ENCODE data around the gene ANO10. TPM values are rescaled to one million over a fixed set of nuclear protein-coding genes. Genes with fewer than 3 reads are reported as not detected.

Gene ANO10
- total and polyA plus RNA-seq, 2 donors (not counting 1 experiment from before 2014, with no cell fraction given): 1.9 to 10.6 TPM

DNA sequence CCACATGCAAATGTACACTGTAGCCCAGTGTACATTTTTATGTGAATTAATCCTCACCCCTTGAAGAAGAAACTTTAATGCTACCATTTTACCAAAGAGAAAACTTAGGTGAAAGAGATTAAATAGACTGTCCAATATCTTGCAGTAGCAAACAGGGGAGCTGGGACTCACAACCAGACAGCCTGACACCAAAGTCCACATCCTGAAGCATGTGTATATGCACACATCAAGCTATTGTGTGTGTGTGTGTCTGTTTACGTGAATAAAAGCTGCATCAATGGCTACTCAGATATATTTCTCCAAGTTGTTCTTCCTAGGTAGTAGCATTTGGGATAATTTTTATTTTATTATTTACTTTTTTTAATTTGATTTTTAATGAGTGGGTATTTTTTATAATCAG, 6.7 kb downstream of the ANO10 start:
- no peak overlapping the region for H3K27ac ChIP-seq (ENCODE audit: low read length in 2 of 2)
- no peak overlapping the region for H3K27ac Mint-ChIP-seq
- no peaks in the 10 kb centered on the region for H3K79me2 ChIP-seq (ENCODE audit: control insufficient read depth, insufficient read depth, low read length)
- no peaks in the 10 kb centered on the region for H3K36me3 ChIP-seq (replicated peaks in 1 of 2; ENCODE audit: control extremely low read depth in 1 of 2, control insufficient read depth in 1 of 2, extremely low read depth in 1 of 2, insufficient read depth in 2 of 2, low read length in 1 of 2)
- H2AFZ ChIP-seq (ENCODE audit: insufficient read depth, low read depth, low read length, poor library complexity, severe bottlenecking): no peak overlapping the region
- H3K4me3 ChIP-seq (ENCODE audit: control extremely low read depth in 1 of 5, extremely low read depth in 1 of 5, insufficient read depth in 1 of 5, low read depth in 2 of 5, low read length in 4 of 5): no peak overlapping the region
- no peaks in the 10 kb centered on the region for H3K27me3 ChIP-seq (replicated peaks in 1 of 4; ENCODE audit: control extremely low read depth in 1 of 4, control insufficient read depth in 3 of 4, insufficient read depth in 4 of 4, low read length in 3 of 4)
- H3K9me3 ChIP-seq (ENCODE audit: control extremely low read depth in 1 of 3, control insufficient read depth in 2 of 3, insufficient read depth in 1 of 3, low read length in 2 of 3): no peaks in the 10 kb centered on the region
- intact Hi-C loops (cut with micrococcal nuclease): no loop called here
- no peaks in the 10 kb centered on the region for H3K4me1 Mint-ChIP-seq
- no peak overlapping the region for H3K4me3 Mint-ChIP-seq
- no peak for ATAC-seq (ENCODE audit: low read depth)
- no peaks in the 10 kb centered on the region for H3K27me3 Mint-ChIP-seq
- ChIA-PET POLR2A (no interaction called here), CTCF (no interaction called here)
- no peak for DNase-seq
- no peak overlapping the region for H3K4me2 ChIP-seq (replicated peaks; ENCODE audit: low read depth, low read length, poor library complexity, severe bottlenecking)
- TF ChIP-seq, protein P1, sequence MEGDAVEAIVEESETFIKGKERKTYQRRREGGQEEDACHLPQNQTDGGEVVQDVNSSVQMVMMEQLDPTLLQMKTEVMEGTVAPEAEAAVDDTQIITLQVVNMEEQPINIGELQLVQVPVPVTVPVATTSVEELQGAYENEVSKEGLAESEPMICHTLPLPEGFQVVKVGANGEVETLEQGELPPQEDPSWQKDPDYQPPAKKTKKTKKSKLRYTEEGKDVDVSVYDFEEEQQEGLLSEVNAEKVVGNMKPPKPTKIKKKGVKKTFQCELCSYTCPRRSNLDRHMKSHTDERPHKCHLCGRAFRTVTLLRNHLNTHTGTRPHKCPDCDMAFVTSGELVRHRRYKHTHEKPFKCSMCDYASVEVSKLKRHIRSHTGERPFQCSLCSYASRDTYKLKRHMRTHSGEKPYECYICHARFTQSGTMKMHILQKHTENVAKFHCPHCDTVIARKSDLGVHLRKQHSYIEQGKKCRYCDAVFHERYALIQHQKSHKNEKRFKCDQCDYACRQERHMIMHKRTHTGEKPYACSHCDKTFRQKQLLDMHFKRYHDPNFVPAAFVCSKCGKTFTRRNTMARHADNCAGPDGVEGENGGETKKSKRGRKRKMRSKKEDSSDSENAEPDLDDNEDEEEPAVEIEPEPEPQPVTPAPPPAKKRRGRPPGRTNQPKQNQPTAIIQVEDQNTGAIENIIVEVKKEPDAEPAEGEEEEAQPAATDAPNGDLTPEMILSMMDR (IDR thresholded peaks at IDR 0.05): no peak
- TF ChIP-seq EZH2 (IDR thresholded peaks at IDR 0.05; ENCODE audit: borderline replicate concordance, insufficient read depth, low read depth, low read length, poor library complexity, severe bottlenecking): no peak
- no CpG with 5 or more reads among the region's 1 CpG for WGBS (ENCODE audit: insufficient coverage)
- H3K4me1 ChIP-seq (ENCODE audit: control insufficient read depth in 2 of 2, insufficient read depth in 2 of 2, low read length in 2 of 2): no peaks in the 10 kb centered on the region
- no peak overlapping the region for H3K9ac ChIP-seq (ENCODE audit: low read length)
- no peaks in the 10 kb centered on the region for H3K9me3 Mint-ChIP-seq (ENCODE audit: insufficient read depth)
- no peaks in the 10 kb centered on the region for H4K20me1 ChIP-seq (ENCODE audit: control insufficient read depth, insufficient read depth, low read length, poor library complexity, severe bottlenecking)

DNA sequence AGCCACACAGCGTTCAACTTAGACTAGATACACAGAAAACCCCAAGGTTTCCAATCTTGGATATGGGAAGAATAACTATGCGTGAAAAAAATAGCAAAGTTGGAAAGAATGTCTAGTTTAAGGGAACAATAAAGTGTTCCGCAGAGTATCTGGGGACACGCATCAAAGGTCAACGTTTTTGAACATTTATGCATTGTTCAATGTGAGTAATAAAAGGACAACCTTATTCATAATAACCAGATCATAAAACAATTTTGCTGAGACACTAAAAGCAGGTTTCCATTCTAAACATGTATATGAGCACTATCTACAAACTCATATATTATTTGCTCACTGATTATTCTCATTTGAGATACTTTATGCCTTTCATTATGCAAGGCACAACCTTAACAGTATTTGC, 7.8 kb downstream of the ANO10 start:
- TF ChIP-seq EZH2 (IDR thresholded peaks at IDR 0.05; ENCODE audit: borderline replicate concordance, insufficient read depth, low read depth, low read length, poor library complexity, severe bottlenecking): no peak
- no peaks in the 10 kb centered on the region for H3K36me3 ChIP-seq (replicated peaks in 1 of 2; ENCODE audit: control extremely low read depth in 1 of 2, control insufficient read depth in 1 of 2, extremely low read depth in 1 of 2, insufficient read depth in 2 of 2, low read length in 1 of 2)
- no peaks in the 10 kb centered on the region for H3K9me3 ChIP-seq (ENCODE audit: control extremely low read depth in 1 of 3, control insufficient read depth in 2 of 3, insufficient read depth in 1 of 3, low read length in 2 of 3)
- Mint-ChIP-seq H3K27me3 (no peaks in the 10 kb centered on the region), H3K4me3 (no peak overlapping the region), H3K27ac (no peak overlapping the region), H3K9me3 (ENCODE audit: insufficient read depth) (no peaks in the 10 kb centered on the region), H3K4me1 (no peaks in the 10 kb centered on the region)
- H2AFZ ChIP-seq (ENCODE audit: insufficient read depth, low read depth, low read length, poor library complexity, severe bottlenecking): no peak overlapping the region
- H4K20me1 ChIP-seq (ENCODE audit: control insufficient read depth, insufficient read depth, low read length, poor library complexity, severe bottlenecking): no peaks in the 10 kb centered on the region
- no CpG with 5 or more reads among the region's 5 CpGs for WGBS (ENCODE audit: insufficient coverage)
- no peak overlapping the region for H3K4me3 ChIP-seq (ENCODE audit: control extremely low read depth in 1 of 5, extremely low read depth in 1 of 5, insufficient read depth in 1 of 5, low read depth in 2 of 5, low read length in 4 of 5)
- H3K79me2 ChIP-seq (ENCODE audit: control insufficient read depth, insufficient read depth, low read length): no peaks in the 10 kb centered on the region
- no peak overlapping the region for H3K27ac ChIP-seq (ENCODE audit: low read length in 2 of 2)
- ATAC-seq (ENCODE audit: low read depth) (no peak), DNase-seq (no peak)
- CTCF ChIA-PET: no interaction called here
- POLR2A ChIA-PET: no interaction called here
- intact Hi-C loops (cut with micrococcal nuclease): no loop called here
- no peaks in the 10 kb centered on the region for H3K27me3 ChIP-seq (replicated peaks in 1 of 4; ENCODE audit: control extremely low read depth in 1 of 4, control insufficient read depth in 3 of 4, insufficient read depth in 4 of 4, low read length in 3 of 4)
- no peak overlapping the region for H3K9ac ChIP-seq (ENCODE audit: low read length)
- H3K4me1 ChIP-seq (ENCODE audit: control insufficient read depth in 2 of 2, insufficient read depth in 2 of 2, low read length in 2 of 2): no peaks in the 10 kb centered on the region
- H3K4me2 ChIP-seq (replicated peaks; ENCODE audit: low read depth, low read length, poor library complexity, severe bottlenecking): no peak overlapping the region

Data from B cell (primary cell).